ENCODE results near the gene GATAD2A. TPM values are rescaled to one million over a fixed set of nuclear protein-coding genes. Genes with fewer than 3 reads are reported as not detected.

GATAD2A gene
- polyA plus RNA-seq, 1 experiment = 22.0 TPM

DNA sequence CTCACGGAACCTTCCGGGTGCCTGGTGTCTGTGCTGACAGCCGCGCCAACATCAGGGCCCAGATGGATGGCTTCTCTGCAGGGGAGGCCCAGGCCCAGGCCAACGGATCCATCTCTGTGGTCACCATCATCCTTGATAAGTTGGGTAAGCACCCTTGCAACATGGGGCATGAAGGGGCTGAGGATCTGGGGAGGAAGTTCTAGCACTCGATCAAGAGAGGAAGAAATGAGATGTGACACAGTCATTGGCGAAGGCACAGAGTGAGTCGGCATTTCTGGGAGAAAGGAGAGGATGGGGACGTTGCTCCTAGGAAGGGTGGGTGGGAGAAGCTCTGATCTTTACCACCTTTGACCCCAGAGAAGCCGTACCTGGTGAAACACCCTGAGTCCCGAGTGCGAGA, 137.0 kb downstream of the GATAD2A start:
- ChIA-PET CTCF (interaction anchor here (0.6 kb wide), 1 partner anchor 10 kb away, joined by 3 read pairs; no protein-coding TSS in a partner anchor), POLR2A (no interaction called here)
- no peak for DNase-seq (ENCODE audit: low read depth, low spot score)
- TF ChIP-seq CTCF (IDR thresholded peaks at IDR 0.05; ENCODE audit: low read depth, low read length) = no peak
- H3K4me3 ChIP-seq (ENCODE audit: low read depth, low read length) = no peak overlapping the region
- peaks cover 43% of the 10 kb centered on the region; the same call in 1 of the 2 replicates for H3K9me3 ChIP-seq (ENCODE audit: control insufficient read depth, insufficient read depth, low read length)
- peaks cover 24% of the 10 kb centered on the region for H3K27me3 ChIP-seq (ENCODE audit: control insufficient read depth, insufficient read depth, low read length)
- H3K27ac ChIP-seq (ENCODE audit: low read depth, low read length) = no peak overlapping the region

GRCh38 chr19:19543101-19543500, 137.6 kb downstream of the GATAD2A start:
- Histone ChIP-seq H3K4me3 (ENCODE audit: low read depth, low read length) (no peak overlapping the region), H3K27ac (ENCODE audit: low read depth, low read length) (no peak overlapping the region), H3K9me3 (ENCODE audit: control insufficient read depth, insufficient read depth, low read length) (peaks cover 40% of the 10 kb centered on the region; the same call in 1 of the 2 replicates), H3K27me3 (ENCODE audit: control insufficient read depth, insufficient read depth, low read length) (peaks cover 22% of the 10 kb centered on the region)
- CTCF ChIA-PET = interaction anchor here (0.6 to 1.3 kb wide), 2 partner anchors 9 to 10 kb away, joined by 3 to 5 read pairs; no protein-coding TSS in a partner anchor
- POLR2A ChIA-PET = no interaction called here
- no peak for DNase-seq (ENCODE audit: low read depth, low spot score)
- no peak for TF ChIP-seq CTCF (IDR thresholded peaks at IDR 0.05; ENCODE audit: low read depth, low read length)

DNA sequence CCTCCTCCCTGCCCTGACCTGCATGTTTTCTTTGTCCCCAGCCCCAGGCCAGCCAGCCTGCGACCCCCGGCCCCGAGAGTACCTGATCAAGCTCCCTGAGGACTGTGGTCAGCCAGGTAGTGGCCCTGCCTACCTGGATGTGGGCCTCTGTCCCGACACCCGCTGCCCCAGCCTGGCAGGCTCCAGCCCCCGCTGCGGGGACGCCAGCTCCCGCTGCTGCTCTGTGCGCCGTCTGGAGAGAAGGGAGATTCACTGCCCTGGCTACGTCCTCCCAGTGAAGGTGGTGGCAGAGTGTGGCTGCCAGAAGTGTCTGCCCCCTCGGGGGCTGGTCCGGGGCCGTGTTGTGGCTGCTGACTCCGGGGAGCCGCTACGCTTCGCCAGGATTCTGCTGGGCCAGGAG, 138.2 kb downstream of the GATAD2A start:
- H3K4me3 ChIP-seq (ENCODE audit: low read depth, low read length) = no peak overlapping the region
- no peak for DNase-seq (ENCODE audit: low read depth, low spot score)
- no peak overlapping the region for H3K27ac ChIP-seq (ENCODE audit: low read depth, low read length)
- POLR2A ChIA-PET = no interaction called here
- TF ChIP-seq CTCF (IDR thresholded peaks at IDR 0.05; ENCODE audit: low read depth, low read length) = no peak
- CTCF ChIA-PET = interaction anchor here (1.3 kb wide), 1 partner anchor 9 kb away, joined by 5 read pairs; no protein-coding TSS in a partner anchor
- peaks cover 40% of the 10 kb centered on the region; the same call in 1 of the 2 replicates for H3K9me3 ChIP-seq (ENCODE audit: control insufficient read depth, insufficient read depth, low read length)
- peaks cover 22% of the 10 kb centered on the region for H3K27me3 ChIP-seq (ENCODE audit: control insufficient read depth, insufficient read depth, low read length)

DNA sequence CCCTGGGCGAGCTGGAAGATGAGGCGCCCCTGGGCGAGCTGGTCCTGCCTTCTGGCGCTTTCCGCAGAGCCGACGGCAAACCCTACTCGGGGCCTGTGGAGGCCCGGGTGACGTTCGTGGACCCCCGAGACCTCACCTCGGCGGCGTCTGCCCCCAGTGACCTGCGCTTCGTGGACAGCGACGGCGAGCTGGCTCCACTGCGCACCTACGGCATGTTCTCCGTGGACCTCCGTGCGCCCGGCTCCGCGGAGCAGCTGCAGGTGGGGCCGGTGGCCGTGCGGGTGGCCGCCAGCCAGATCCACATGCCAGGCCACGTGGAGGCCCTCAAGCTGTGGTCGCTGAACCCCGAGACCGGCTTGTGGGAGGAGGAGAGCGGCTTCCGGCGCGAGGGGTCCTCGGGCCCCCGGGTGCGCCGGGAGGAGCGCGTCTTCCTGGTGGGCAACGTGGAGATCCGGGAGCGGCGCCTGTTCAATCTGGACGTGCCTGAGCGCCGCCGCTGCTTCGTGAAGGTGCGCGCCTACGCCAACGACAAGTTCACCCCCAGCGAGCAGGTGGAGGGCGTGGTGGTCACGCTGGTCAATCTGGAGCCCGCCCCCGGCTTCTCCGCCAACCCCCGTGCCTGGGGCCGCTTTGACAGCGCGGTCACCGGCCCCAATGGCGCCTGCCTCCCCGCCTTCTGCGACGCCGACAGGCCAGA, 138.9 kb downstream of the GATAD2A start:
- TF ChIP-seq CTCF (IDR thresholded peaks at IDR 0.05; ENCODE audit: low read depth, low read length) = no peak
- no peak overlapping the region for H3K27ac ChIP-seq (ENCODE audit: low read depth, low read length)
- ChIA-PET POLR2A (no interaction called here), CTCF (interaction anchor here (1.3 kb wide), 1 partner anchor 8 kb away, joined by 5 read pairs; no protein-coding TSS in a partner anchor)
- DNase-seq (ENCODE audit: low read depth, low spot score) = no peak
- H3K4me3 ChIP-seq (ENCODE audit: low read depth, low read length) = no peak overlapping the region
- peaks cover 20% of the 10 kb centered on the region for H3K27me3 ChIP-seq (ENCODE audit: control insufficient read depth, insufficient read depth, low read length)
- peaks cover 43% of the 10 kb centered on the region; the same call in 1 of the 2 replicates for H3K9me3 ChIP-seq (ENCODE audit: control insufficient read depth, insufficient read depth, low read length)

- Histone ChIP-seq H3K4me3 (ENCODE audit: low read depth, low read length) (no peak overlapping the region), H3K27ac (ENCODE audit: low read depth, low read length) (no peak overlapping the region), H3K27me3 (ENCODE audit: control insufficient read depth, insufficient read depth, low read length) (peaks cover 15% of the 10 kb centered on the region), H3K9me3 (ENCODE audit: control insufficient read depth, insufficient read depth, low read length) (peaks cover 39% of the 10 kb centered on the region; the same call in 1 of the 2 replicates)
- ChIA-PET CTCF (no interaction called here), POLR2A (no interaction called here)
- no peak for DNase-seq (ENCODE audit: low read depth, low spot score)
- no peak for TF ChIP-seq CTCF (IDR thresholded peaks at IDR 0.05; ENCODE audit: low read depth, low read length)
These were observed 139.6 kb downstream of the GATAD2A start for GRCh38 chr19:19544954-19545591.

Data from AG04450 (cell line).